MCF 10A (cell line): ENCODE data around the gene EIF2S1. TPM values are rescaled to one million over a fixed set of nuclear protein-coding genes. Genes with fewer than 3 reads are reported as not detected.
"Not testable (repeated sequence)": the region's sequence is repeated elsewhere in the genome, so short reads cannot be mapped to it uniquely, and the experiment has no call there.

Source experiments
- BruUV-seq: library from RNA; stranded (reverse); fragments of 400-500 nt; replicated peaks from 2 replicates; lab custom pipeline; 2021; lab: Mats Ljungman, UMichigan
- CTCF ChIA-PET: fragments of 300-600 bp; sonication (Branson Sonifier 250); formaldehyde crosslinking; extraction: SDS; loops from one replicate; lab custom pipeline; 2021; ENCODE audit warnings: antibody characterized with exemption, inconsistent platforms; lab: Yijun Ruan, JAX
- POLR2A ChIA-PET: fragments of 300-600, 350-650 bp; sonication (Branson Sonifier 250); formaldehyde crosslinking; extraction: SDS; loops from one replicate; lab custom pipeline; 2020; ENCODE audit warnings: antibody characterized with exemption, inconsistent platforms; lab: Yijun Ruan, JAX
- DNase-seq: peaks from one replicate; pipeline ENCODE4 v3.0.0-alpha.2; 2018; ENCODE audit not compliant: unreplicated experiment
- H3K27ac Mint-ChIP-seq: one replicate; pipeline ENCODE4 v1.8.0; 2022; ENCODE audit warnings: mild to moderate bottlenecking, low read depth, mixed read lengths; ENCODE audit not compliant: unreplicated experiment
- H3K27me3 Mint-ChIP-seq: one replicate; pipeline ENCODE4 v1.8.0; 2022; ENCODE audit warnings: mixed read lengths; ENCODE audit not compliant: insufficient read depth, unreplicated experiment
- H3K36me3 Mint-ChIP-seq: one replicate; pipeline ENCODE4 v1.8.0; 2022; ENCODE audit warnings: mild to moderate bottlenecking, moderate library complexity, mixed read lengths; ENCODE audit not compliant: insufficient read depth, unreplicated experiment
- H3K4me1 Mint-ChIP-seq: one replicate; pipeline ENCODE4 v1.8.0; 2022; ENCODE audit warnings: mixed read lengths; ENCODE audit not compliant: insufficient read depth, unreplicated experiment
- H3K4me3 Mint-ChIP-seq: one replicate; pipeline ENCODE4 v1.8.0; 2022; ENCODE audit warnings: mild to moderate bottlenecking, moderate library complexity, mixed read lengths; ENCODE audit not compliant: unreplicated experiment
- H3K9me3 Mint-ChIP-seq: one replicate; pipeline ENCODE4 v1.8.0; 2022; ENCODE audit warnings: mixed read lengths; ENCODE audit not compliant: unreplicated experiment
- intact Hi-C: fragments of 100-400 bp; cut with micrococcal nuclease; formaldehyde crosslinking; loops from 2 replicates; pipeline ENCODE4 v1.14.1; 2022
- total RNA-seq: library from RNA; stranded (reverse); gene quantifications from 2 replicates; pipeline ENCODE4 v1.2.3, GENCODE V29; 2022
- TF ChIP-seq, protein P1 (sequence below): fragments of 200-600 bp; IDR thresholded peaks from one replicate; pipeline ENCODE4 v1.8.0; 2022; ENCODE audit warnings: antibody characterized with exemption, mild to moderate bottlenecking; ENCODE audit not compliant: unreplicated experiment

The EIF2S1 gene
- total RNA-seq, 1 experiment from 2014 or later, result 338 TPM

DNA sequence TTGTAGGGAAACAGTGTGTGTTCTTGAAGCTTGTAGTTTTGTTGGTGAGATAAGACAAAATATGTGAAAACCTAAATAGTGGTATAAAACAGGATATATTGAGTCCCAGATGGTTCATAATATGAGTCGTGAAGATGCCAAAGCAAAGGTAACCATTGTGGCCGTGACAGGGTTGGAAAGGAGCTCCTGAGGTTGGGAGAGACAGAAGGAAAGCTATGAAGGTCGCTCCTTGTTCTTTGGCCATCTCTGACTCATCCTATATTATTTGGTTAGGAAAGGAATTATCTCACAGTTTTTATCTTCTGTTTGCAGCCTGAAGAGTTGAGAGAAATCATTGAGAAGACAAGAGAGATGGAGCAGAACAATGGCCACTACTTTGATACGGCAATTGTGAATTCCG, 27.7 kb upstream of the EIF2S1 start:
- Mint-ChIP-seq H3K27me3 (no peaks in the 10 kb centered on the region), H3K9me3 (no peaks in the 10 kb centered on the region), H3K27ac (peak overlapping the region; percentile 5), H3K4me1 (peaks cover 9% of the 10 kb centered on the region), H3K4me3 (no peak overlapping the region), H3K36me3 (peaks cover 85% of the 10 kb centered on the region)
- no peak for DNase-seq
- intact Hi-C loops, result no loop called here
- BruUV-seq, result no TSS peak
- ChIA-PET POLR2A (interaction anchor here (0.7 to 1.2 kb wide), 5 partner anchors 11 to 951 kb away, joined by 3 to 4 read pairs (median 3); partner anchors contain the start of genes ATP6V1D and EIF2S1), CTCF (no interaction called here)
- TF ChIP-seq, protein P1, sequence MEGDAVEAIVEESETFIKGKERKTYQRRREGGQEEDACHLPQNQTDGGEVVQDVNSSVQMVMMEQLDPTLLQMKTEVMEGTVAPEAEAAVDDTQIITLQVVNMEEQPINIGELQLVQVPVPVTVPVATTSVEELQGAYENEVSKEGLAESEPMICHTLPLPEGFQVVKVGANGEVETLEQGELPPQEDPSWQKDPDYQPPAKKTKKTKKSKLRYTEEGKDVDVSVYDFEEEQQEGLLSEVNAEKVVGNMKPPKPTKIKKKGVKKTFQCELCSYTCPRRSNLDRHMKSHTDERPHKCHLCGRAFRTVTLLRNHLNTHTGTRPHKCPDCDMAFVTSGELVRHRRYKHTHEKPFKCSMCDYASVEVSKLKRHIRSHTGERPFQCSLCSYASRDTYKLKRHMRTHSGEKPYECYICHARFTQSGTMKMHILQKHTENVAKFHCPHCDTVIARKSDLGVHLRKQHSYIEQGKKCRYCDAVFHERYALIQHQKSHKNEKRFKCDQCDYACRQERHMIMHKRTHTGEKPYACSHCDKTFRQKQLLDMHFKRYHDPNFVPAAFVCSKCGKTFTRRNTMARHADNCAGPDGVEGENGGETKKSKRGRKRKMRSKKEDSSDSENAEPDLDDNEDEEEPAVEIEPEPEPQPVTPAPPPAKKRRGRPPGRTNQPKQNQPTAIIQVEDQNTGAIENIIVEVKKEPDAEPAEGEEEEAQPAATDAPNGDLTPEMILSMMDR, result no peak

DNA sequence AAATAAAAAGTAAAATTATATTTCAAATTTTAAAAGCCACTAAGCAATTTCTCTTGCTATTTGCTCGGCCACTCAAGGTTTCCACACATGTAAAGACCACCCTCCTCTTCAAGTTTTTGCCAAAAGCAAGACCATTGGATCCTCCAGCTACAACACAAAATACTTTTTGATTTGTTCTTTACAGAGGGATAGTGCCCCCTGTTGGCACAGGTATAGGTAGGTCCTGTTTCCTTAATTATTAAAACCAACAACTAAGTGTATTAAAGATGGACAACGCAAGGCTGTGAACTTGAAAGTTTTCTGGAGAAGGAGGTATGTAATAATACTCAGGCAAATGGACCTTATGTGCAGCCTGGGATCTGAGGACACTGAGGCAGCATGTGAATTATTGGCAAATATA, 24.3 kb upstream of the EIF2S1 start:
- ChIA-PET POLR2A (no interaction called here), CTCF (no interaction called here)
- H3K27ac Mint-ChIP-seq, result peak overlapping the region; percentile 25
- H3K9me3 Mint-ChIP-seq, result no peaks in the 10 kb centered on the region
- TF ChIP-seq, protein P1, result no peak
- intact Hi-C loops, result loop anchor here (1.0 kb wide), 1 partner anchor 169 kb away; no protein-coding TSS in a partner anchor
- no peak overlapping the region for H3K4me3 Mint-ChIP-seq
- H3K4me1 Mint-ChIP-seq, result peaks cover 9% of the 10 kb centered on the region
- peaks cover 97% of the 10 kb centered on the region for H3K36me3 Mint-ChIP-seq
- no peaks in the 10 kb centered on the region for H3K27me3 Mint-ChIP-seq
- peak; percentile 42 for DNase-seq
- no TSS peak for BruUV-seq

DNA sequence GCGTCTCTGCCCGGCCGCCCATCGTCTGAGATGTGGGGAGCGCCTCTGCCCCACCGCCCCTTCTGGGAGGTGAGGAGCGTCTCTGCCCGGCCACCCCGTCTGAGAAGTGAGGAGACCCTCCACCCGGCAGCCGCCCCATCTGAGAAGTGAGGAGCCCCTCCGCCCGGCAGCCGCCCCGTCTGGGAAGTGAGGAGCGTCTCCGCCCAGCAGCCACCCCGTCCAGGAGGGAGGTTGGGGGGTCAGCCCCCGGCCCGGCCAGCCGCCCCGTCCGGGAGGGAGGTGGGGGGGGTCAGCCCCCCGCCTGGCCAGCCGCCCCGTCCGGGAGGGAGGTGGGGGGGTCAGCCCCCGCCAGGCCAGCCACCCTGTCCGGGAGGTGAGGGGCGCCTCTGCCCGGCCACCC, 18.9 kb upstream of the EIF2S1 start:
- H3K4me1 Mint-ChIP-seq, result peaks cover 17% of the 10 kb centered on the region
- CTCF ChIA-PET, H3K27ac Mint-ChIP-seq, H3K4me3 Mint-ChIP-seq, H3K27me3 Mint-ChIP-seq, BruUV-seq, intact Hi-C loops, POLR2A ChIA-PET, DNase-seq, H3K9me3 Mint-ChIP-seq: not testable (repeated sequence)
- H3K36me3 Mint-ChIP-seq, result peaks cover 86% of the 10 kb centered on the region

GRCh38 chr14:67343601-67344230, 16.4 kb upstream of the EIF2S1 start:
- TF ChIP-seq, protein P1, result no peak
- intact Hi-C loops, result no loop called here
- ChIA-PET POLR2A (interaction anchor here (0.8 to 2.1 kb wide), 6 partner anchors 10 to 42 kb away, joined by 3 to 46 read pairs (median 4); partner anchors contain the start of genes ATP6V1D and EIF2S1), CTCF (interaction anchor here (0.7 to 1.4 kb wide), 2 partner anchors 16 to 58 kb away, joined by 3 read pairs; partner anchors contain the start of genes ATP6V1D and EIF2S1)
- DNase-seq, result peak; percentile 63
- Mint-ChIP-seq H3K27me3 (no peaks in the 10 kb centered on the region), H3K36me3 (peaks cover 86% of the 10 kb centered on the region), H3K27ac (peak overlapping the region; percentile 67), H3K4me3 (no peak overlapping the region), H3K4me1 (peaks cover 17% of the 10 kb centered on the region), H3K9me3 (no peaks in the 10 kb centered on the region)
- no TSS peak for BruUV-seq
